Measurements from ENCODE around the gene ZFHX3.

Gene ZFHX3

GRCh38 chr16:72963533-72964315 lies 84.2 kb downstream of the ZFHX3 start:
- ChIA-PET POLR2A (no interaction called here), CTCF (interaction anchor here (1.0 kb wide), 1 partner anchor 19 kb away, joined by 3 read pairs; no protein-coding TSS in a partner anchor)
- no peak for TF ChIP-seq CTCF (IDR thresholded peaks at IDR 0.05; ENCODE audit: control extremely low read depth, extremely low read depth, low read depth, missing control alignments)
- DNase-seq (ENCODE audit: extremely low spot score): no peak

- POLR2A ChIA-PET: no interaction called here
- CTCF ChIA-PET: interaction anchor here (1.9 kb wide), 1 partner anchor 14 kb away, joined by 8 read pairs; no protein-coding TSS in a partner anchor
- no peak for DNase-seq (ENCODE audit: extremely low spot score)
- TF ChIP-seq CTCF (IDR thresholded peaks at IDR 0.05; ENCODE audit: control extremely low read depth, extremely low read depth, low read depth, missing control alignments): no peak
Observed at GRCh38 chr16:72962347-72962746, 85.6 kb downstream of the ZFHX3 start.

GRCh38 chr16:72961863-72962262 lies 86.1 kb downstream of the ZFHX3 start:
- ChIA-PET POLR2A (no interaction called here), CTCF (interaction anchor here (1.9 kb wide), 1 partner anchor 14 kb away, joined by 8 read pairs; no protein-coding TSS in a partner anchor)
- no peak for TF ChIP-seq CTCF (IDR thresholded peaks at IDR 0.05; ENCODE audit: control extremely low read depth, extremely low read depth, low read depth, missing control alignments)
- no peak for DNase-seq (ENCODE audit: extremely low spot score)

DNA sequence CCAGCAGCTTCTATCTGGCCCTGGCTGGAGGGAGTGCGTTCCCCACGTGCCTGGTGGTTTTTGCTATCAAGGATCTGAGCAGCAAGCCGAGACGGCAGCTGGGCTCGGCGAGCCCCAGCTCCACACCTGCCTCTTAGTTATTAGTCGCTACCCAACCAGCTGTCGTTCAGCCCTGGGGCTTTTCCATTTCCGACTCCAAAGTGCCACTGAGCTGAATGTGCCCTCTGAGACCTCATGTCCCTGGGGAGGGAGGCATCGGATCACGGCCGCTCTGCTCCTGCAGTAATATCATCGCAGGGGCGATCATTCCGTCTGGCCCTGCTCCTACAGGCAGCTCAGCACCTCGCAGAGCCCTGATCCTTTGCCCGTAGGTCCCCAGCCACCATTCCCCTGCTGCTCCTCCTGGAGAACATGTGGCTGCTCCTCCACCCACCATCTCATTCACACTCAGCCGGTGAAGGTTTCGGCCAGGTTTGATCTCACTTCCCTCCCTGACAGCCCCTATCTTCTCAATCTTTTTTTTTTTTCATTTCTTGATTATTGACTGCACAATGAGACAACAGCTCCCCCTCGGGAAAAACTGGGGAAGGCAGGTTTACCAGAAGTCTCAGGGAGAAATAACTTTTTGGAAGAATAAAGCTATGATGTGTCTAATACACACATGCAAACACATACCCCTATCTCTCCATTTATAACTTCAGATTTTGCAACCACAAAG lies 86.7 kb downstream of the ZFHX3 start:
- POLR2A ChIA-PET: no interaction called here
- CTCF ChIA-PET: interaction anchor here (1.7 to 1.9 kb wide), 2 partner anchors 15 to 129 kb away, joined by 4 to 8 read pairs; no protein-coding TSS in a partner anchor
- DNase-seq (ENCODE audit: extremely low spot score): no peak
- no peak for TF ChIP-seq CTCF (IDR thresholded peaks at IDR 0.05; ENCODE audit: control extremely low read depth, extremely low read depth, low read depth, missing control alignments)

- ChIA-PET POLR2A (no interaction called here), CTCF (interaction anchor here (1.7 kb wide), 1 partner anchor 128 kb away, joined by 4 read pairs; no protein-coding TSS in a partner anchor)
- no peak for TF ChIP-seq CTCF (IDR thresholded peaks at IDR 0.05; ENCODE audit: control extremely low read depth, extremely low read depth, low read depth, missing control alignments)
- no peak for DNase-seq (ENCODE audit: extremely low spot score)
Observed at GRCh38 chr16:72960101-72960500, 87.8 kb downstream of the ZFHX3 start.

DNA sequence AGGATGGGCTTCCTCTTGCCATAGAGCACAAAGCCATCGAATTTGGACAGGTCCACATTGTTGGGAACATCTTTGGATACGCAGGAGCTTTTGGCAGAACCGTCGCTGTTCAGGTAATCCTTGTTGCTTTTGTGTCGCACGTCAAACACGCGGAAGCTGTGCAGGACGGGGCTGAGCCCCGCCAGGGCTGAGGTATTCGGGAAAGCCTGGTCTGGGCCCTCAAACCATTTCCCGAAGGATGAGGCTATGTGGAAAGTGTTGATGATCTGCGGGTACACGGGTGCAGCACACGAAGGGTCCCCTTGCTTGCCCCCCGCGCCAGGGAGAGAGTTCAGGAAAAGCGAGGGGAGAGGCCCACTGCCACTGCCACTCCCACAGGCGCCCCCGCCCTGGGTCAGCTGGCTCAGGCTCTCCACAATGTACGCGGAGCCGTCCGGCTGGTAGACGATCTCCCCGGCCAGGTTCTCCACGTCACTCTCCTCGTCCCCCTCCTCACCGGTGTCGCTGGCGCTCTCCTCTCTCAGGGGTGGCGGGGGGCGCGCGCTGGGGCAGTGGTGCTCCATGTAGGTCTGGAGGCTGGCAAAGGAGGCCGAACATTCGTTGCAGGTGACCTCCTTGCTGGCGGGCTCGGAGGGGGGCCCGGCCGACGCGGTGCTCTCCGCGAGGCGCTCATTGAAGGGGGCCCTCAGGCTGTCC lies 88.5 kb downstream of the ZFHX3 start:
- DNase-seq (ENCODE audit: extremely low spot score): no peak
- TF ChIP-seq CTCF (IDR thresholded peaks at IDR 0.05; ENCODE audit: control extremely low read depth, extremely low read depth, low read depth, missing control alignments): no peak
- ChIA-PET CTCF (no interaction called here), POLR2A (no interaction called here)

All from GM10248 (cell line).